ENCODE measurements around the gene IPO9.

The IPO9 gene

DNA sequence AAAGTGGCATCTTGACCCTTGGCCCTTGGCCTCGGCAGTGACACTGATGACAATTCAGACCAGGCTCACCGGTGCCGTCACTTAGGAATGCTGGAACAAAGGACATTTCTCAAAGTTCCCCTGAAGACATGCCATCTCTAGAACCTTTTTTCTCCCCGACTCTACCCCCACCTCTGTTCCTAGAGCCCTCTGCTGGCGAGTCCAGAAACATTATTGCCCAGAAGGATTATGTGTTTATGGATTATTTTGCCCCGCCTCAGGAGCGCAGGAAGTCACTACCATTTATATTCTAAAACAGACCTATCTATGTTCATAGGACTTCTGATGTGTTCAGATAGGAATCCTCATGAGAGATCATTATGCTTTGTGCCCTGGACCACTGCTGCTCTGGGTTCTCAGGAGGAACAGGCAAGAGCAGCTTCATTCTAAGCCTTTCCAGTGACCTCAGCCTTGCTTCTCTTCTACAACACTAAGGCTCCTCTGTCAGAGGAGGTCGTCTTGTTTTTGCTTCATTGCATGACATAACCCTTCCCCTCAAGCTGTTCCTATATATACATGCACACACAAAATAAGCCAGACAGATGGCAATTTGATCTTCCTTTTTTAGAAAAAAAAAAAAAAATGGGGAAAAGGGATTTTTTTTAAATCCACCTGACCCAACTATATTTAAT lies 47.3 kb downstream of the IPO9 start:
- DNase-seq (ENCODE audit: low read depth in 1 of 2, low spot score in 1 of 2), result peak in 1 of 2 experiments; percentile 52
- in situ Hi-C loops (cut with HindIII; ENCODE audit: low pct_unique_long_range_greater_than_20kb, low sequenced_read_pairs), result no loop called here
- TF ChIP-seq JUND (IDR thresholded peaks at IDR 0.05; ENCODE audit: low read depth), result no peak

DNA sequence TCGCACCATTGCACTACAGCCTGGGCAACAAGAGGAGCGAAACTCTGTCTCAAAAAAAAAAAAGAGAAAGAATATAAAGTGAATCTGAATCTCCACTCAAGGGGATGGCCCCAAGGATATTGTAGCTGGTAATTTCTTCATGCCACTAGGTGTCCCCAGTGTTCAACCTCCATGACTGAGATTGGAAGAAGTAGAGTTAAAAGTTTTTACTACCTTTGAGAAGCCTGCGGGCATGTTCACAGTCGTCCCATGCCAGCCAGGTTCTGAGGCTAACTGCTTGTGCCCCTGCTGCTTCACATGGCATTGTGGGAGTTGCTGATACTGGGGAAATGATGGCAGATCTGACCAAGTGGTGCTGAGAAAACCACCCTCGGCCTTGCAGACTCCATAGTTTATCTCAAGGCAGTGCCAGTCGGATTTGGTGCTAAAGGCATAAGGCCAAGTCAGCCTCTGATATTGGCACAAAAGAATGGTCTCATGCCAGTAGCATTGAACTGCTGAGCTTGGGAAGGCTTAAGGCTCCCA lies 49.0 kb downstream of the IPO9 start:
- peak; percentile 56 to 89 for DNase-seq (ENCODE audit: low read depth in 1 of 2, low spot score in 1 of 2)
- TF ChIP-seq JUND (IDR thresholded peaks at IDR 0.05; ENCODE audit: low read depth), result no peak
- in situ Hi-C loops (cut with HindIII; ENCODE audit: low pct_unique_long_range_greater_than_20kb, low sequenced_read_pairs), result no loop called here

DNA sequence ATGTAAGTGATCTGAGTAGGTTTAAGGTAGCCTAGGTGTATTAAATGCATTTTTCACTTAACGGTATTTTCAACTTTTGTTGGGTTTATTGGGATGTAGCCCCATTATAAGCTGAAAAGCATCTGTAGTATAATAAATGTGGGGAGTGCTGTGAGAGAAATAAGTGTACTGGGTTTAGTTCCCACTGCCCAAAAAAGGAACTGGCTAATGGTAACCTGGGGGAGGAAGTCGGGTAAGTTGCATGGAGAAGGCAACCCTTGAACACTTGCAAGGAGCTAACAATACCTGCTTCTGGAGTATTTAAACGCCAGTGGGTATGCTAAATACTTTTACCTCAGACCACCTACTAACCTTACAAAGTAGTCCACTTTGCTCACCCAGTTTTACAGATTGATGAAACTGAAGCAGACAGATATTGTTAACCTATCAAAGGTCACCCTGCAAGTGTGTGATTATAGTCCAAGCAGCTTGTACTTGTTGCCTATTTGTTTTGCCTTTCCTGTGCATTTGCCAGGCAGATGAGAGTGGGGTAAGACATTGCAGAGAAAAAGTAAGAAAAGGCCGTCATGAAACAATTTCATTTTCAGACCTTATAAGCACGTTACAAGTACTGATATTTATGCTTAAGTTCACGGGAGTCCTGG lies 52.1 kb downstream of the IPO9 start:
- DNase-seq (ENCODE audit: low read depth in 1 of 2, low spot score in 1 of 2), result no peak
- no peak for TF ChIP-seq JUND (IDR thresholded peaks at IDR 0.05; ENCODE audit: low read depth)

DNA sequence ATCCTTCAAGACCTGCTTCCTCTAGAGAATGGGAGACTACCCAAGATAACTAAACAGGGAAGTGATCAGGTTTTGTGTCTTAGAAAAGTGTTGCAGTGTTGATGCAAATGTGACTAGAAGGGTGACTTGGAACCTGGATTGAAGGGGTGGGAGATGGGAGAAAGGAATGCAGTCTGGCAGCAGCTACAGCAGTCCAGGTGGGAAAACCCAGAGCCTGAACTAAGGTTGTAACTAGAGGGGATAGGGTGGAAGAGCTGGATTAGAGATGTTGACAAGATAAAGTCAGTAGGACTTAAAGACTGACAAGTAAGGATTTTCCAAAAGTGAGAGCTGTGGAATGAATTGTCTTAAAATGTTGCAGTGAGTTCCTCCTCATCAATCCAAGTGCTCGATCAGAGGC lies 52.7 kb downstream of the IPO9 start:
- TF ChIP-seq JUND (IDR thresholded peaks at IDR 0.05; ENCODE audit: low read depth), result no peak
- in situ Hi-C loops (cut with HindIII; ENCODE audit: low pct_unique_long_range_greater_than_20kb, low sequenced_read_pairs), result no loop called here

More for the DNA sequence above, 52.1 kb downstream of the IPO9 start:
- in situ Hi-C loops (cut with HindIII; ENCODE audit: low pct_unique_long_range_greater_than_20kb, low sequenced_read_pairs), result no loop called here

DNA sequence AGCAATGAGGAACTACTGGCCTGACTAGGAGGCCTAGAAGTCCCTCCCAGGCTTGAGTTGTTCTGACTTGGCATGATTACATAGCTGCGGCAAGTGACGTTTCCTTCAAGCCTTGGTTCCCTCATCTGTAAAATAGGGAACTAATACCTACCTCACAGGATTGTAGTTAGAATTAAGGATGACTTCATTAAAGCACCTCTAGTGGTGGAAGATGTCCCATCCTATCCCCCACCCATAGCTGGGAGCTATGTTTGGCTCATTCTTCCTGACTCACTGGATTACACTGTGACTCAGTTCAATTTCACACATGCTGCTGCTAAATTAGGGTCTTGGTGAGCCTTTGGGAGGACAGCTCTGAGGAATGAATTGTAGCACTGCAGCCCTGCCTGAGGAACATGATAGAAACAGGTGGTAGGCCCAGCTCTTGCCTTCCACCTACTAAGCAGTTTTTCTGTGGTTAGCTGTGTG lies 53.7 kb downstream of the IPO9 start:
- in situ Hi-C loops (cut with HindIII; ENCODE audit: low pct_unique_long_range_greater_than_20kb, low sequenced_read_pairs), result no loop called here
- TF ChIP-seq JUND (IDR thresholded peaks at IDR 0.05; ENCODE audit: low read depth), result no peak
- no peak for DNase-seq (ENCODE audit: low read depth in 1 of 2, low spot score in 1 of 2)

More for the DNA sequence above, 52.7 kb downstream of the IPO9 start:
- no peak for DNase-seq (ENCODE audit: low read depth in 1 of 2, low spot score in 1 of 2)

DNA sequence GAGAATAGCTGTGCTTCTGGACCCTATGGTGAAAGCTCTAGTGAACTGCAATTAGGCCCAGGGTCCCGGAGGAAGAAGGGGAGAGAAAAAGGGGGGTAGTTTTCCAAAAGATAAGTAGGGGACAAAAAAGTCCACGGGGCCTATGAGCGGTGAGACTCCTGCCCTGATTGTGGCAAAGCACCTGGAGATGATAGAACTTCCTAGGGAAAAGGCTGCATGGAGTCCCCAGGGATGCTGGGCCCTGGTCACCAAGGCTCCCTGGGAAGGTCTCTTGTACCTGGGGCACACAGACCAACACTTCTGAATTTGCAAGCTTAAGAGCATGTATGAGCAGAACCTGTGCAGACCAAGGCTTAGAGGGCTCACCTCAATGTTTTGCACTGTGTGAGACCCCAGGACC lies 54.3 kb downstream of the IPO9 start:
- no peak for DNase-seq (ENCODE audit: low read depth in 1 of 2, low spot score in 1 of 2)
- TF ChIP-seq JUND (IDR thresholded peaks at IDR 0.05; ENCODE audit: low read depth), result no peak
- in situ Hi-C loops (cut with HindIII; ENCODE audit: low pct_unique_long_range_greater_than_20kb, low sequenced_read_pairs), result no loop called here

DNA sequence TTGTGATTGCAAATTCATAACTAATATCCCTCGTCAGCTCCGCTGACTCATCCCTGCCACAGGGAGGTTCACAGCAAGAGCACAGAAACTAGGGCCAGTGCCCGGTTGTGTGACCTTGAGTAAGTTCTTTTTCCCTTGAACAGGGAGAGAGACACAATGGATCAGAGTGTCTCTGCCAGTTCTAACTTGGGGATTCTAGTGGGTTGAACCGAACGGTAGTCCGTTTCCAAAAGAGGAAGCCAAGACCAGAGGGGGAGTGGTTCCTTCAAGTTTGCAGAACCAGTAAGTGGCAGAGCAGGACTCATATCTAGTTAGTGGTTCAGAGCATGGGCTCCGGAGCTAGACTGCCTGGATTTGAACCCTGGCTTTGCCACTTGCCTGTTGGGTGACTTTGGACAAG lies 54.8 kb downstream of the IPO9 start:
- in situ Hi-C loops (cut with HindIII; ENCODE audit: low pct_unique_long_range_greater_than_20kb, low sequenced_read_pairs), result no loop called here
- DNase-seq (ENCODE audit: low read depth in 1 of 2, low spot score in 1 of 2), result no peak
- TF ChIP-seq JUND (IDR thresholded peaks at IDR 0.05; ENCODE audit: low read depth), result no peak

DNA sequence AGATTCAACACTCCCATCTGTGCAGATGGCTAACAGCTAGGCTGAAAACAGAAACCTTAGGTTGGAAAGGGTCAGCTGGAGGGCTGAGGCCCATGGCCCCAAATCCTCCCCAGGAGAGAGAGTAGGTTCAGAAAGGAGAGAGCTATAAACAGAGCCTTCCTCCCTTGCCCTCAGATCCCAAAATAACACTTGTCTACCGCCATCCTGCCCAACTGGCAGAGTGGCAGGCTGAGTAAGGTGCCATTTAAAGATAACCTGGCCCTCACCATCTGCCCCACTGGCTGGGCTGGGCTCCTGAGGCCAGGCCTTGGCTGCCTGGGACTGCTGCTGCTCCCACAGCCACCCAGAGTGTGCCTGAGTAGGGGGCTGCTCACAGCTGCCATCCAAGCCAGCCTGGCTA lies 55.5 kb downstream of the IPO9 start:
- TF ChIP-seq JUND (IDR thresholded peaks at IDR 0.05; ENCODE audit: low read depth), result no peak
- in situ Hi-C loops (cut with HindIII; ENCODE audit: low pct_unique_long_range_greater_than_20kb, low sequenced_read_pairs), result no loop called here
- no peak for DNase-seq (ENCODE audit: low read depth in 1 of 2, low spot score in 1 of 2)

DNA sequence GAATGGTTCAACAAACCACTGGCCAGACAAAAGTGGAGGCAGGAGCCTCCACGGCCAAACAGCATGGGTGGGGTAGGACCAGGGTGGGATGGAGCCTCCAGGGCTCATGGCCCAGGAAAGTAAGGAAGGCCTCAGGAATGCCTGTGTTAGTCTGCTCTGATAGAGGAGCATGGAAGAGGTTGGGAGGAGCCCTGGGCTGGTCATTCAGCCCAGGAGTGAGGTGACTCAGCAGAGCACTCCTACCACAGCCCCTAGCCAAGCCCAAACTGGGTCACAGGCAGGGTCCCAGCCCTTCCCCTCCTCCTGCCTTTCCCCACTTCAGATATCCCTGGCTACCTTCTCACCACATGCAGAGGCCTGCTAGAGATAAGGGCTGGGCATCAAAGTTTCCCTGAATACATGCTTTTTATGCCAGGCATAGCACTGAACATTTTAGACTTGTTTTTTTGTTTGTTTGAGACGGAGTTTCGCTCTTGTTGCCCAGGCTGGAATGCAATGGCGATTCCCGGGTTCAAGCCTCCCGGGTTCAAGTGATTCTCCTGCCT lies 56.6 kb downstream of the IPO9 start:
- TF ChIP-seq JUND (IDR thresholded peaks at IDR 0.05; ENCODE audit: low read depth), result no peak
- in situ Hi-C loops (cut with HindIII; ENCODE audit: low pct_unique_long_range_greater_than_20kb, low sequenced_read_pairs), result no loop called here
- DNase-seq (ENCODE audit: low read depth in 1 of 2, low spot score in 1 of 2), result no peak

DNA sequence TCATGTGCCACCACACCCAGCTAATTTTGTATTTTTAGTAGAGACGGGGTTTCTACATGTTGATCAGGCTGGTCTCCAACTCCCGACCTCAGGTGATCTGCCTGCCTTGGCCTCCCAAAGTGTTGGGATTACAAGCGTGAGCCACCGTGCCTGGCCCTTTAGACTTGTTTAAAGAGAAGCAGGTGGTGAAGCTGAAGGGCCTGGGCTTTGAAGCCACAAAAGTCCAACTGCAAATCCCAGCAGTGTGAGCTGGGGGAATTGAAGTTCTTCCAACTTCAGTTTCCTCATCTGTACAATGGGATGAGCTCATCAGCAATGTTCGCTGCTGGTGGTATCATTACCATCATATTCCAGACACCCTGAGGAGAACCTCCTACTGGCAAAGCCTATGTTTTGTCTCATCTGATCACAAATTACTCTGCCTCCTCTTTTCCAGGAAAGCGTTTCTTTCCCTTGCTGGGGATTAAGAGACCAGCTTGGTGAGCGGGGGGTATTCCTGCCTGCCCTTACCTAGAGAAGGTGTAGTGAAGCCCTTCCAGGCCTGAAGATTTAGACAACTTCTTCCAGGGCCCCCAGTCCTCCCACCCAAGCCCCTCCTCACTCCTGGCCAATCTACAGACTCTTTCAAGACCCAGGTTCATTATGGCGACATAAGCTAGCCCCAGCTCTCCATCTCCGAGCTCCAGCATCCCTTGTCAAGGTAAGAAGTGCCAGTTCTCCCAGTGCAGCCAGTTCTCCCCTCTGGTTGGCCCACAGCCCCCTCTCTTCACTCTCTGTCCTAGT lies 57.3 kb downstream of the IPO9 start:
- in situ Hi-C loops (cut with HindIII; ENCODE audit: low pct_unique_long_range_greater_than_20kb, low sequenced_read_pairs), result no loop called here
- DNase-seq (ENCODE audit: low read depth in 1 of 2, low spot score in 1 of 2), result no peak
- TF ChIP-seq JUND (IDR thresholded peaks at IDR 0.05; ENCODE audit: low read depth), result no peak

DNA sequence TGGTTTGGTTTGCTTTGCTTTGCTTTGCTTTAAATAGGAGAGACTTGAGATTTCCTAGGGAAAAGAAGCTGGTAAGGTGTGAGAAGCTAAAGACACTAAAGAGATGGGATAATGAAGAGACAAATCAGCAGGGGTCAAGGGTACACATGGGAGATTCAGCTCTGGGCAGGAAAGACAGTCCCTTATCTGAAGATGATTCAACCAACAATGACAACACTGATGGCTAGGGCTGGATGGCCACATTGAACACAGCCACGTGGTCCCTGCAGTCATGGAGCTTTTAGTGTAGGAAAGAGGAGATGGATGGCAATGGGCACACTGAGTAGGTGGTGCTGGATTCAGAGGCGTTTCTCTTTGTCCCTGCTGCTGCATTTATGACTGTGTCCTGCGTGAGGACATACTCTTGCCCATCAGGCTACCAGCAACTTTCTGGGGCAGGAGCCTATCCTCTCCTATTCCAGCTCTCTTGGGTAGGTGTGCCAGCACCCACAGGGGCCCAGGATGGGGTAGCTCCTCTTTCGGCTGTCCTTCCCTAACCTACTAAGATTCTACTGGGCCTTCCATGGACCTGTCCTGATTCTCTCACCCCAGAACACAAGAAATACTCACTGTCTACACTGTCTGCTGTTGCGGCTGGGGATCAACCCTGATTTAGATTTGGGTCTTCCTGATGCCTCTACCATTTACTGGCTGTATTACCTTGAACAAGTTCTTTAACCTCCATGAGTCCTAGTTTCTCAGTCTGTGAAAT lies 58.3 kb downstream of the IPO9 start:
- in situ Hi-C loops (cut with HindIII; ENCODE audit: low pct_unique_long_range_greater_than_20kb, low sequenced_read_pairs), result no loop called here
- no peak for DNase-seq (ENCODE audit: low read depth in 1 of 2, low spot score in 1 of 2)
- no peak for TF ChIP-seq JUND (IDR thresholded peaks at IDR 0.05; ENCODE audit: low read depth)

All from T47D (cell line).